ENCODE data around the gene GPR34. TPM values are rescaled to one million over a fixed set of nuclear protein-coding genes. Genes with fewer than 3 reads are reported as not detected.
"Not testable (repeated sequence)": the region's sequence is repeated elsewhere in the genome, so short reads cannot be mapped to it uniquely, and the experiment has no call there.

The GPR34 gene, protein sequence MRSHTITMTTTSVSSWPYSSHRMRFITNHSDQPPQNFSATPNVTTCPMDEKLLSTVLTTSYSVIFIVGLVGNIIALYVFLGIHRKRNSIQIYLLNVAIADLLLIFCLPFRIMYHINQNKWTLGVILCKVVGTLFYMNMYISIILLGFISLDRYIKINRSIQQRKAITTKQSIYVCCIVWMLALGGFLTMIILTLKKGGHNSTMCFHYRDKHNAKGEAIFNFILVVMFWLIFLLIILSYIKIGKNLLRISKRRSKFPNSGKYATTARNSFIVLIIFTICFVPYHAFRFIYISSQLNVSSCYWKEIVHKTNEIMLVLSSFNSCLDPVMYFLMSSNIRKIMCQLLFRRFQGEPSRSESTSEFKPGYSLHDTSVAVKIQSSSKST
- 1 to 10 TPM; 1.3 to 4.9 TPM for total RNA-seq

DNA sequence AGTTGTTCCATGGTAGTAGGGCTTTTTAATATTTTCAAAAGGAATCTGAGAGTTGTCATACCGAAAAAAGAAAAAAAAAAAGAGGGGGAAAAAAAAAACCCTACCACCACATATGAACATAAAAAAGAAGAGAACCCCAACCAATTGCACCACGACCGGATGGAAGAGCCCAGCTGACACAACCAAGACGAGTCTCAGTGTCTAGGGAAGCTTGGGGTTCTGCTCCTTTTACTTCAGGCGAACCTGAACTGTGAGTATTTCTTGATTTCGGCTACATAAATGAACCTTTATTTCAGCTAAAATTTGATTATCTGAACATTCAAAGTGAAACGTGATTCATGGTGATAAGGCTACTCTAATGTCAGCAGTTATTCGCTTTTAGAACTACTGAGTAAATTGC is at the start of gene GPR34:
TSS of gene GPR34 (plus strand) at position 139 of the 400 bp plus-strand sequence. CDS start 6,661 bp downstream, outside the sequence.
- intact Hi-C loops (cut with DNase I) = no loop called here
- Histone ChIP-seq H3K27ac (no peak within 1 kb of the TSS), H3K4me3 (no peak within 1 kb of the TSS), H3K4me1 (peaks cover 7% of the 10 kb centered on the region), H3K36me3 (replicated peaks in 1 of 2; ENCODE audit: insufficient read depth in 1 of 2, low read depth in 2 of 2) (no peaks in the 10 kb centered on the region), H3K9me3 (no peaks in the 10 kb centered on the region), H3K27me3 (no peaks in the 10 kb centered on the region)
- DNase-seq (peak in 1 of 4 donors; percentile 18), ATAC-seq (no peak)
- 67 to 79% methylated on average over 8 of the region's 8 CpGs for WGBS, 2 donors
- no peak for TF ChIP-seq POLR2A (IDR thresholded peaks at IDR 0.05)
- TF ChIP-seq, protein P1, sequence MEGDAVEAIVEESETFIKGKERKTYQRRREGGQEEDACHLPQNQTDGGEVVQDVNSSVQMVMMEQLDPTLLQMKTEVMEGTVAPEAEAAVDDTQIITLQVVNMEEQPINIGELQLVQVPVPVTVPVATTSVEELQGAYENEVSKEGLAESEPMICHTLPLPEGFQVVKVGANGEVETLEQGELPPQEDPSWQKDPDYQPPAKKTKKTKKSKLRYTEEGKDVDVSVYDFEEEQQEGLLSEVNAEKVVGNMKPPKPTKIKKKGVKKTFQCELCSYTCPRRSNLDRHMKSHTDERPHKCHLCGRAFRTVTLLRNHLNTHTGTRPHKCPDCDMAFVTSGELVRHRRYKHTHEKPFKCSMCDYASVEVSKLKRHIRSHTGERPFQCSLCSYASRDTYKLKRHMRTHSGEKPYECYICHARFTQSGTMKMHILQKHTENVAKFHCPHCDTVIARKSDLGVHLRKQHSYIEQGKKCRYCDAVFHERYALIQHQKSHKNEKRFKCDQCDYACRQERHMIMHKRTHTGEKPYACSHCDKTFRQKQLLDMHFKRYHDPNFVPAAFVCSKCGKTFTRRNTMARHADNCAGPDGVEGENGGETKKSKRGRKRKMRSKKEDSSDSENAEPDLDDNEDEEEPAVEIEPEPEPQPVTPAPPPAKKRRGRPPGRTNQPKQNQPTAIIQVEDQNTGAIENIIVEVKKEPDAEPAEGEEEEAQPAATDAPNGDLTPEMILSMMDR (IDR thresholded peaks at IDR 0.05) = no peak

DNA sequence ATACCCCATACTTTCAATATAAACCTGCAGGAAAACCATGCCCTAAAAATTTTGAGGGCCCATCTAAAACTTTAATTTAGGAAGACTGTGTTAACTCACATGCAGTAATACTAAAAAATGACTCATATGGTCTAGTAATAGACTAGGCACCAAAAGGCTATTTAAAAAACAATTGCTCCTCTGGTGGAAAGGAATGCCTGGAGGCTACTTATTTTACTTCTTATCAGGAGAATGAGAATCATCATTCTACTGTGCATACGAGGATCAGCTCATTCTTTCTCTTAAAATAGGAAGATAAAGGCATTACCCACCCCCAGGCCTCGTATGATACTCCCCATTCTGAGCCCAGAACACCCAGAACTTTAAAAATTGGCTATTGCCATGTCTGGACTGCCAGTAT is 42.6 kb upstream of the GPR34 start:
- intact Hi-C loops (cut with DNase I); H3K9me3 ChIP-seq; DNase-seq; H3K4me3 ChIP-seq; H3K27ac ChIP-seq; H3K4me1 ChIP-seq; ATAC-seq; H3K36me3 ChIP-seq (replicated peaks in 1 of 2; ENCODE audit: insufficient read depth in 1 of 2, low read depth in 2 of 2); H3K27me3 ChIP-seq: not testable (repeated sequence)
- 88 to 95% methylated on average over 2 of the region's 2 CpGs for WGBS, 2 donors

DNA sequence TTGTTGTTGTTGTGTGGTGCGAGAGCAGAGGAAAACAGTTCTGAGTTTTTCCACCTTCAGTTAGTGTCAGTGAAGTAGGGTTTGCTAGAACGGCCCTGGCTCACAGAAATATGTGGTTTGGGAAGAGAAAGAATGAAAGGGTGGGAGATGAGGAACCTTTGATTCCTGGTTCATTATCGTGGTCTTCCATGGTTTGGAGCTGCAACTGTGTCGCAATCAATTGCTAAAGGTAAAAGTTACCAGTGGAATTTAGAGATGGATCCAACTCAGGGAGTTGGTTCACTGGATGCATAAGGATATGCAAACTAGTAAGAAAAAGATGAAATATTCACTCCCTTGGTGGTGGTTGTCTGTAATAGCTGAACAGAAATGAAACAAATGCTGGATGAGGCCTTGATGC is 35.6 kb upstream of the GPR34 start:
- Histone ChIP-seq H3K27ac (no peak overlapping the region), H3K4me1 (no peaks in the 10 kb centered on the region), H3K4me3 (no peak overlapping the region), H3K9me3 (no peaks in the 10 kb centered on the region), H3K27me3 (no peaks in the 10 kb centered on the region), H3K36me3 (replicated peaks in 1 of 2; ENCODE audit: insufficient read depth in 1 of 2, low read depth in 2 of 2) (no peaks in the 10 kb centered on the region)
- no peak for DNase-seq
- ATAC-seq = no peak
- intact Hi-C loops (cut with DNase I) = no loop called here
- no peak for TF ChIP-seq POLR2A (IDR thresholded peaks at IDR 0.05)
- TF ChIP-seq, protein P1 (IDR thresholded peaks at IDR 0.05) = no peak
- 92 to 97% methylated on average over 4 of the region's 4 CpGs for WGBS, 2 donors

DNA sequence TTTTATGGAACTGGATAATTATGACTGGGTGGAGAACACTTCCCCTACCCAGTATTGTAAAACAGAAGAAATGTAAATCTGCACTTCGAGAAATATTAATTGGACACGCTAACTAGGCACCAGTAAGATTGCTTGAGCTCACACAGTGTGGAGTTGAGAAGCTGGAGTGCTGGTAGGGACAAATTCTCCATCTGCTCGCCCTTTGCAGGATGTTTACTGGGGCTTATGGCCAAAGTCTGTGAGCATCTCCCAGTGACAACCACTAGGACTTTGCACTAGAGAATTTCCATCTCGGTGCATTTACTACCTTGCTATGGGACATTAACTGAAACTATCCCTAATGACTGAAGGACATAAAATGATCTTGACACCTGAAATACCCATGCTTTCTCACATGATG is 33.7 kb upstream of the GPR34 start:
- DNase-seq = no peak
- Histone ChIP-seq H3K4me1 (no peaks in the 10 kb centered on the region), H3K9me3 (no peaks in the 10 kb centered on the region), H3K4me3 (no peak overlapping the region), H3K27me3 (no peaks in the 10 kb centered on the region), H3K36me3 (replicated peaks in 1 of 2; ENCODE audit: insufficient read depth in 1 of 2, low read depth in 2 of 2) (no peaks in the 10 kb centered on the region), H3K27ac (no peak overlapping the region)
- intact Hi-C loops (cut with DNase I) = no loop called here
- ATAC-seq = no peak
- 100% methylated on average over 3 of the region's 4 CpGs for WGBS, 2 donors
- no peak for TF ChIP-seq POLR2A (IDR thresholded peaks at IDR 0.05)
- TF ChIP-seq, protein P1 (IDR thresholded peaks at IDR 0.05) = no peak

DNA sequence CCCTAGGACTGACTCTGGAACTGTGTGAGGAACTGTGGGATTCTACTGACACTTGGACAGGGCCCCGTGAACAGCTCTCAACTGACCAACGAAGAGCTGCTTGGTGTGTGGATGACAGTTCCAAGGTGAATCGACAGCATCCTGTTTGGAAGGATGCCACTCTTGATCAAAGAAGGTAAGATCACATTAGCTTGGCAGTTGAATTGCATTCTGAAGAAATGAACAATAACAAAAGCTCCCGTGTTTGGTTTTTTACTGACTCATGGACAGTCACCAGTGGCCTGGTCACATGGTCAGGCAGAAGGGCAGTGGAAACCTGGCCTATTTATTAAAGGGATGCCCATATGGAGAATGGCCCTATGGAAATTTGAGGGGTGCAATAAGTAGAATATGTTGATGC is 33.1 kb upstream of the GPR34 start:
- Histone ChIP-seq H3K27me3 (no peaks in the 10 kb centered on the region), H3K27ac (no peak overlapping the region), H3K36me3 (replicated peaks in 1 of 2; ENCODE audit: insufficient read depth in 1 of 2, low read depth in 2 of 2) (no peaks in the 10 kb centered on the region), H3K4me1 (no peaks in the 10 kb centered on the region), H3K4me3 (no peak overlapping the region), H3K9me3 (no peaks in the 10 kb centered on the region)
- WGBS, 2 donors = 89% methylated on average over 4 of the region's 4 CpGs; no CpG with 5 or more reads in 1 of the 2 donors
- TF ChIP-seq POLR2A (IDR thresholded peaks at IDR 0.05) = no peak
- TF ChIP-seq, protein P1 (IDR thresholded peaks at IDR 0.05) = no peak
- ATAC-seq = no peak
- intact Hi-C loops (cut with DNase I) = no loop called here
- no peak for DNase-seq

All from body of pancreas (tissue), 4 donors.